Neural progenitor cell (in vitro differentiated cells): Measurements from ENCODE around the gene MSLN. TPM values are rescaled to one million over a fixed set of nuclear protein-coding genes. Genes with fewer than 3 reads are reported as not detected.

Source experiments
- DNase-seq: peaks from one replicate; pipeline ENCODE4 v3.0.0-alpha.2; 2016; ENCODE audit warnings: low spot score
- H2AFZ ChIP-seq: fragments of 200-600 bp; sonication (generic); replicated peaks from 2 replicates; pipeline ENCODE4 v1.6.1; 2016; ENCODE audit warnings: antibody characterized with exemption
- H3F3A ChIP-seq: fragments of 200-600 bp; sonication (generic); 2 replicates; pipeline ENCODE4 v1.6.1; 2016; ENCODE audit warnings: antibody characterized with exemption, low read depth
- H3K27ac ChIP-seq: fragments of 200-600 bp; sonication (generic); 2 replicates; pipeline ENCODE4 v1.5.1; 2016; ENCODE audit warnings: mild to moderate bottlenecking
- H3K27me3 ChIP-seq: fragments of 200-600 bp; sonication (generic); 2 replicates; pipeline ENCODE4 v1.6.1; 2016; ENCODE audit warnings: mild to moderate bottlenecking, moderate library complexity
- H3K36me3 ChIP-seq: fragments of 200-600 bp; sonication (generic); 2 replicates; pipeline ENCODE4 v1.5.1; 2016
- H3K4me1 ChIP-seq: fragments of 200-600 bp; sonication (generic); 2 replicates; pipeline ENCODE4 v1.6.1; 2016; ENCODE audit warnings: mixed run types
- H3K4me2 ChIP-seq: fragments of 200-600 bp; sonication (generic); 2 replicates; pipeline ENCODE4 v1.6.1; 2016
- H3K4me3 ChIP-seq: fragments of 200-600 bp; sonication (generic); 2 replicates; pipeline ENCODE4 v1.5.1; 2016
- H3K79me2 ChIP-seq: fragments of 200-600 bp; sonication (generic); 2 replicates; pipeline ENCODE4 v1.6.1; 2016; ENCODE audit warnings: low read depth
- H3K9ac ChIP-seq: fragments of 200-600 bp; sonication (generic); 2 replicates; pipeline ENCODE4 v1.6.1; 2016
- H3K9me3 ChIP-seq: fragments of 200-600 bp; sonication (generic); 2 replicates; pipeline ENCODE4 v1.5.1; 2016; ENCODE audit warnings: low read depth
- H4K20me1 ChIP-seq: fragments of 200-600 bp; sonication (generic); 2 replicates; pipeline ENCODE4 v1.6.1; 2016; ENCODE audit warnings: low read depth
- H3K27ac Mint-ChIP-seq: 3 replicates; pipeline ENCODE4 v1.8.0; 2021; ENCODE audit warnings: mixed read lengths
- H3K27me3 Mint-ChIP-seq: 2 replicates; pipeline ENCODE4 v1.8.0; 2022; ENCODE audit warnings: low read depth, mild to moderate bottlenecking, inconsistent platforms, moderate library complexity, mixed read lengths; ENCODE audit not compliant: insufficient read depth
- H3K36me3 Mint-ChIP-seq: 3 replicates; pipeline ENCODE4 v1.8.0; 2021; ENCODE audit warnings: mixed read lengths
- H3K4me1 Mint-ChIP-seq: 3 replicates; pipeline ENCODE4 v1.8.0; 2021; ENCODE audit warnings: mixed read lengths
- H3K4me3 Mint-ChIP-seq: 3 replicates; pipeline ENCODE4 v1.8.0; 2021; ENCODE audit warnings: mild to moderate bottlenecking, moderate library complexity, mixed read lengths
- H3K9me3 Mint-ChIP-seq: 3 replicates; pipeline ENCODE4 v1.8.0; 2020; ENCODE audit warnings: mixed read lengths
- CTCF ChIP-seq: fragments of 200-600 bp; sonication (generic); IDR thresholded peaks from 2 replicates; pipeline ENCODE4 v1.5.1; 2017; ENCODE audit warnings: antibody characterized with exemption, mild to moderate bottlenecking
- EZH2 ChIP-seq: fragments of 200-600 bp; sonication (generic); IDR thresholded peaks from 2 replicates; pipeline ENCODE4 v1.6.1; 2017; ENCODE audit warnings: antibody characterized with exemption, mild to moderate bottlenecking, moderate library complexity
- EZH2phosphoT487 ChIP-seq: fragments of 200-600 bp; sonication (generic); IDR thresholded peaks from 2 replicates; pipeline ENCODE4 v1.6.1; 2017; ENCODE audit warnings: antibody characterized with exemption
- total RNA-seq: library from RNA; depleted of rRNA; stranded (reverse); fragments of >200 nt; gene quantifications from 2 replicates; pipeline ENCODE4 v1.2.3, GENCODE V29; 2015; ENCODE audit warnings: low replicate concordance

The MSLN gene
- total RNA-seq, 1 donor from 2014 or later = 0.82 TPM

GRCh38 chr16:778447-778846 lies 17.9 kb downstream of the MSLN start:
- no peak for DNase-seq
- Histone ChIP-seq H3K36me3 (no peaks in the 10 kb centered on the region), H2AFZ (no peak overlapping the region), H3K4me2 (no peak overlapping the region), H3K79me2 (no peaks in the 10 kb centered on the region), H3K9me3 (no peaks in the 10 kb centered on the region), H3K4me3 (no peak overlapping the region), H4K20me1 (no peaks in the 10 kb centered on the region), H3K27ac (no peak overlapping the region), H3K4me1 (no peaks in the 10 kb centered on the region), H3K27me3 (peaks cover 42% of the 10 kb centered on the region), H3K9ac (no peak overlapping the region), H3F3A (no peaks in the 10 kb centered on the region)
- Mint-ChIP-seq H3K9me3 (no peaks in the 10 kb centered on the region), H3K27ac (no peak overlapping the region), H3K36me3 (no peaks in the 10 kb centered on the region), H3K4me3 (no peak overlapping the region), H3K27me3 (peaks cover 12% of the 10 kb centered on the region), H3K4me1 (peaks cover 4% of the 10 kb centered on the region)
- TF ChIP-seq CTCF (no peak), EZH2phosphoT487 (no peak), EZH2 (no peak)

- Mint-ChIP-seq H3K4me1 (peaks cover 4% of the 10 kb centered on the region), H3K4me3 (no peak overlapping the region), H3K9me3 (no peaks in the 10 kb centered on the region), H3K27ac (no peak overlapping the region), H3K36me3 (no peaks in the 10 kb centered on the region), H3K27me3 (peaks cover 10% of the 10 kb centered on the region)
- Histone ChIP-seq H3K4me2 (no peak overlapping the region), H3K4me3 (no peak overlapping the region), H3K9me3 (no peaks in the 10 kb centered on the region), H2AFZ (no peak overlapping the region), H3K27ac (no peak overlapping the region), H4K20me1 (no peaks in the 10 kb centered on the region), H3F3A (no peaks in the 10 kb centered on the region), H3K79me2 (no peaks in the 10 kb centered on the region), H3K4me1 (no peaks in the 10 kb centered on the region), H3K36me3 (no peaks in the 10 kb centered on the region), H3K27me3 (peaks cover 42% of the 10 kb centered on the region), H3K9ac (no peak overlapping the region)
- TF ChIP-seq EZH2 = no peak
- no peak for TF ChIP-seq CTCF
- no peak for TF ChIP-seq EZH2phosphoT487
- no peak for DNase-seq
Measured at GRCh38 chr16:778909-779527, 18.5 kb downstream of the MSLN start.

GRCh38 chr16:779561-779960 lies 19.0 kb downstream of the MSLN start:
- DNase-seq = no peak
- Mint-ChIP-seq H3K27ac (no peak overlapping the region), H3K36me3 (no peaks in the 10 kb centered on the region), H3K4me3 (no peak overlapping the region), H3K4me1 (peaks cover 4% of the 10 kb centered on the region), H3K27me3 (peaks cover 10% of the 10 kb centered on the region), H3K9me3 (no peaks in the 10 kb centered on the region)
- Histone ChIP-seq H3K9ac (no peak overlapping the region), H3K27me3 (peaks cover 42% of the 10 kb centered on the region), H3K4me3 (no peak overlapping the region), H3F3A (no peaks in the 10 kb centered on the region), H3K79me2 (no peaks in the 10 kb centered on the region), H2AFZ (no peak overlapping the region), H3K27ac (no peak overlapping the region), H3K36me3 (no peaks in the 10 kb centered on the region), H3K4me2 (no peak overlapping the region), H3K9me3 (no peaks in the 10 kb centered on the region), H4K20me1 (no peaks in the 10 kb centered on the region), H3K4me1 (no peaks in the 10 kb centered on the region)
- TF ChIP-seq CTCF = no peak
- TF ChIP-seq EZH2phosphoT487 = no peak
- no peak for TF ChIP-seq EZH2
